D721Med (cell line): ENCODE data around the gene CWC27.

ENCODE experiments used
- DNase-seq: peaks from one replicate; pipeline ENCODE4 v3.0.0; 2011; ENCODE audit warnings: low spot score; ENCODE audit not compliant: insufficient read length
- FAIRE-seq: peaks from 2 replicates; lab custom pipeline; 2011; peaks lifted over from hg19 to GRCh38; lab: Jason Lieb, UNC
- CTCF ChIP-seq: IDR thresholded peaks from 2 replicates; pipeline ENCODE4 v1.5.1; 2012; ENCODE audit warnings: mild to moderate bottlenecking, control low read depth; ENCODE audit not compliant: insufficient read depth; ENCODE audit errors: missing control alignments

The CWC27 gene

GRCh38 chr5:64768358-64769312 is at the start of gene CWC27, which contains the start of gene SREK1IP1:
CWC27 (plus strand) TSS chr5:64768930; CDS start chr5:64769147, 217 bp downstream.
SREK1IP1 (minus strand) TSS chr5:64768691; CDS start chr5:64768517, 174 bp downstream.
- no peak for TF ChIP-seq CTCF
- DNase-seq (peak; percentile 24), FAIRE-seq (no peak)

GRCh38 chr5:64722588-64722987 is 46.1 kb upstream of the CWC27 start:
- no peak for TF ChIP-seq CTCF
- FAIRE-seq = no peak

GRCh38 chr5:64727150-64727549 is 41.6 kb upstream of the CWC27 start:
- FAIRE-seq (no peak), DNase-seq (no peak)
- no peak for TF ChIP-seq CTCF

More at GRCh38 chr5:64722588-64722987, 46.1 kb upstream of the CWC27 start:
- no peak for DNase-seq

- FAIRE-seq (no peak), DNase-seq (no peak)
- no peak for TF ChIP-seq CTCF
These were observed 26.3 kb upstream of the CWC27 start for GRCh38 chr5:64742411-64742810.

- DNase-seq (no peak), FAIRE-seq (no peak)
- TF ChIP-seq CTCF = no peak
These were observed 25.9 kb upstream of the CWC27 start for GRCh38 chr5:64742821-64743220.

GRCh38 chr5:64744914-64745313 is 23.8 kb upstream of the CWC27 start:
- TF ChIP-seq CTCF = no peak
- no peak for FAIRE-seq
- no peak for DNase-seq

GRCh38 chr5:64746446-64746845 is 22.3 kb upstream of the CWC27 start:
- DNase-seq (no peak), FAIRE-seq (peak; percentile 46)
- TF ChIP-seq CTCF = no peak
